H1 (cell line): ENCODE results near the gene PFKP. TPM values are rescaled to one million over a fixed set of nuclear protein-coding genes. Genes with fewer than 3 reads are reported as not detected.

Experiments
- CTCF ChIA-PET: fragments of 300-600 bp; sonication (Branson Sonifier 250); formaldehyde crosslinking; loops from one replicate; lab custom pipeline; 2021; ENCODE audit not compliant: partially characterized antibody; lab: Charles Lee
- POLR2A ChIA-PET: fragments of 300-600 bp; sonication (Branson Sonifier 250); formaldehyde crosslinking; loops from one replicate; lab custom pipeline; 2021; ENCODE audit warnings: inconsistent platforms; ENCODE audit not compliant: partially characterized antibody; lab: Charles Lee
- DNase-seq, 2 experiments: peaks; one replicate each; pipeline versions ENCODE4 v3.0.0 to v3.0.0-alpha.2; 2010 to 2022; ENCODE audit warnings: low spot score in 2 of 2, low read depth in 1 of 2, mixed read lengths in 1 of 2
- FAIRE-seq: peaks from 2 replicates; lab custom pipeline; 2011; peaks lifted over from hg19 to GRCh38; lab: Jason Lieb, UNC
- H2AFZ ChIP-seq: 2 replicates; pipeline ENCODE4 v1.8.1; 2012; ENCODE audit warnings: low read length, inconsistent platforms
- H2AK5ac ChIP-seq: 2 replicates; pipeline ENCODE4 v1.6.1; 2013; ENCODE audit warnings: low read depth, low read length
- H2BK120ac ChIP-seq: replicated peaks from 2 replicates; pipeline ENCODE3; 2013; ENCODE audit warnings: low read depth, low read length, inconsistent platforms
- H2BK12ac ChIP-seq: 2 replicates; pipeline ENCODE4 v1.6.1; 2013; ENCODE audit warnings: low read depth, low read length
- H2BK15ac ChIP-seq: 2 replicates; pipeline ENCODE4 v1.6.1; 2013; ENCODE audit warnings: low read length
- H2BK20ac ChIP-seq: 2 replicates; pipeline ENCODE4 v1.6.1; 2013; ENCODE audit warnings: low read length
- H2BK5ac ChIP-seq: 2 replicates; pipeline ENCODE4 v1.6.1; 2013; ENCODE audit warnings: low read depth, low read length
- H3K14ac ChIP-seq: 2 replicates; pipeline ENCODE4 v1.6.1; 2013; ENCODE audit warnings: inconsistent platforms; ENCODE audit not compliant: insufficient read length
- H3K18ac ChIP-seq: 2 replicates; pipeline ENCODE4 v1.6.1; 2013; ENCODE audit warnings: low read length; ENCODE audit errors: extremely low read depth
- H3K23ac ChIP-seq: 2 replicates; pipeline ENCODE4 v1.6.1; 2013; ENCODE audit warnings: inconsistent platforms; ENCODE audit not compliant: insufficient read length
- H3K23me2 ChIP-seq: 2 replicates; pipeline ENCODE4 v1.6.1; 2013; ENCODE audit warnings: low read depth, low read length
- H3K27ac ChIP-seq: 2 replicates; pipeline ENCODE4 v1.6.1; 2011; ENCODE audit warnings: low read depth, low read length, inconsistent platforms
- H3K27me3 ChIP-seq, 4 experiments: replicated peaks in 1 of 4; 1 replicate in 1 of 4; 2 replicates in 3 of 4; pipeline versions ENCODE4 v1.6.1 to v1.8.1; 2011 to 2013; ENCODE audit warnings: low read length in 3 of 4, mild to moderate bottlenecking in 3 of 4, inconsistent platforms in 2 of 4, mixed read lengths in 2 of 4, moderate library complexity in 1 of 4; ENCODE audit not compliant: control insufficient read depth in 3 of 4, insufficient read depth in 3 of 4; ENCODE audit errors: extremely low read depth in 1 of 4
- H3K36me3 ChIP-seq, 4 experiments: 2 replicates each; pipeline versions ENCODE4 v1.6.1 to v1.8.1; 2011 to 2013; ENCODE audit warnings: mild to moderate bottlenecking in 4 of 4, low read length in 3 of 4, moderate library complexity in 2 of 4, control low read depth in 1 of 4, inconsistent platforms in 1 of 4; ENCODE audit not compliant: insufficient read depth in 4 of 4, control insufficient read depth in 2 of 4
- H3K4ac ChIP-seq: replicated peaks from 2 replicates; pipeline ENCODE3; 2013; ENCODE audit warnings: low read length, low read depth, mixed read lengths, inconsistent platforms; ENCODE audit not compliant: insufficient read length
- H3K4me1 ChIP-seq, 4 experiments: replicated peaks in 1 of 4; 1 replicate in 1 of 4; 2 replicates in 3 of 4; pipeline versions ENCODE4 v1.6.1 to v1.8.1; 2011 to 2013; ENCODE audit warnings: low read length in 3 of 4, inconsistent platforms in 2 of 4, mixed read lengths in 1 of 4; ENCODE audit not compliant: insufficient read depth in 4 of 4, control insufficient read depth in 3 of 4
- H3K4me2 ChIP-seq, 2 experiments: 2 replicates each; pipeline versions ENCODE4 v1.6.1 to v1.8.1; 2011 to 2013; ENCODE audit warnings: low read depth in 2 of 2, low read length in 2 of 2, control low read depth in 1 of 2, inconsistent platforms in 1 of 2, mild to moderate bottlenecking in 1 of 2; ENCODE audit not compliant: insufficient read depth in 1 of 2
- H3K4me3 ChIP-seq, 4 experiments: fragments of 200-600, 300-600 bp in 1 of 4; sonication (generic), shearing (Covaris generic), sonication (Bioruptor Twin) in 1 of 4; 2 replicates each; pipeline versions ENCODE4 v1.5.1 to v1.8.1; 2011 to 2016; ENCODE audit warnings: low read length in 4 of 4, low read depth in 3 of 4, control low read depth in 2 of 4, inconsistent platforms in 2 of 4, mild to moderate bottlenecking in 2 of 4, mixed read lengths in 1 of 4, moderate library complexity in 1 of 4; ENCODE audit not compliant: insufficient read depth in 2 of 4; ENCODE audit errors: extremely low read depth in 1 of 4
- H3K56ac ChIP-seq: replicated peaks from 2 replicates; pipeline ENCODE3; 2013; ENCODE audit warnings: low read depth, mild to moderate bottlenecking, mixed read lengths, low read length, inconsistent platforms; ENCODE audit not compliant: insufficient read length
- H3K79me1 ChIP-seq: 2 replicates; pipeline ENCODE4 v1.6.1; 2013; ENCODE audit warnings: low read depth, low read length, control low read depth
- H3K79me2 ChIP-seq, 2 experiments: 2 replicates each; pipeline versions ENCODE4 v1.6.1 to v1.8.1; 2012 to 2013; ENCODE audit warnings: low read length in 2 of 2, mild to moderate bottlenecking in 2 of 2, inconsistent platforms in 1 of 2; ENCODE audit not compliant: insufficient read depth in 2 of 2, control insufficient read depth in 1 of 2
- H3K9ac ChIP-seq, 4 experiments: replicated peaks in 1 of 4; 1 replicate in 1 of 4; 2 replicates in 3 of 4; pipeline versions ENCODE4 v1.6.1 to v1.8.1; 2011 to 2013; ENCODE audit warnings: low read depth in 3 of 4, low read length in 3 of 4, control low read depth in 2 of 4, mild to moderate bottlenecking in 2 of 4, moderate library complexity in 2 of 4, inconsistent platforms in 1 of 4; ENCODE audit errors: extremely low read depth in 1 of 4
- H3K9me3 ChIP-seq, 2 experiments: 2 replicates each; pipeline versions ENCODE4 v1.6.1 to v1.8.1; 2012 to 2013; ENCODE audit warnings: mild to moderate bottlenecking in 2 of 2, moderate library complexity in 2 of 2, control low read depth in 1 of 2, inconsistent platforms in 1 of 2, low read depth in 1 of 2, low read length in 1 of 2, mixed read lengths in 1 of 2; ENCODE audit not compliant: insufficient read depth in 2 of 2
- H4K20me1 ChIP-seq, 2 experiments: replicated peaks in 1 of 2; 2 replicates each; pipeline versions ENCODE3 to v1.8.1; 2011 to 2013; ENCODE audit warnings: inconsistent platforms in 2 of 2, low read length in 2 of 2, mild to moderate bottlenecking in 1 of 2; ENCODE audit not compliant: insufficient read depth in 2 of 2, control insufficient read depth in 1 of 2
- H4K5ac ChIP-seq: 2 replicates; pipeline ENCODE4 v1.6.1; 2013; ENCODE audit warnings: low read length, low read depth, mixed read lengths, inconsistent platforms; ENCODE audit not compliant: insufficient read length
- H4K8ac ChIP-seq: 2 replicates; pipeline ENCODE4 v1.8.0; 2013; ENCODE audit warnings: mild to moderate bottlenecking, moderate library complexity, low read length, inconsistent platforms; ENCODE audit not compliant: insufficient read depth; ENCODE audit errors: extremely low read depth
- H4K91ac ChIP-seq: replicated peaks from 2 replicates; pipeline ENCODE3; 2013; ENCODE audit warnings: low read length, mixed read lengths, inconsistent platforms; ENCODE audit not compliant: insufficient read length
- BACH1 ChIP-seq: IDR thresholded peaks from 2 replicates; pipeline ENCODE4 v1.6.1; 2012; ENCODE audit warnings: low read length, improper control_type of control experiment
- CREB1 ChIP-seq: IDR thresholded peaks from 2 replicates; pipeline ENCODE4 v1.6.1; 2012; ENCODE audit warnings: inconsistent platforms
- E2F6 ChIP-seq: IDR thresholded peaks from 2 replicates; pipeline ENCODE4 v1.6.1; 2012; ENCODE audit warnings: inconsistent platforms
- WGBS, 2 experiments: shearing (Covaris generic) in 1 of 2; methylation state at CpG; one replicate each; pipeline versions ENCODE4 v1.1.6 to v1.1.7; 2013 to 2015; ENCODE audit warnings: low lambda C conversion rate in 2 of 2, mixed read lengths in 2 of 2, inconsistent platforms in 1 of 2, low coverage in 1 of 2, missing lambda C conversion rate in 1 of 2; ENCODE audit not compliant: insufficient replicate concordance in 2 of 2, insufficient coverage in 1 of 2, insufficient read length in 1 of 2; ENCODE audit errors: extremely low coverage in 1 of 2, missing lambda C conversion rate in 1 of 2; 5-methylcytosine and 5-hydroxymethylcytosine counted together
- polyA plus RNA-seq, 7 experiments: library from polyadenylated mRNA; depleted of rRNA in 3 of 7; stranded (reverse) in 5 of 7; unstranded in 2 of 7; fragments of >200 nt in 5 of 7; fragments of 200-250 nt in 2 of 7; gene quantifications; 1 replicate in 5 of 7; 2 replicates in 1 of 7; 4 replicates in 1 of 7; pipeline versions ENCODE4 v1.2.1 to v1.2.3, GENCODE V29; 2011 to 2013; ENCODE audit warnings: missing spikeins in 2 of 7, mixed read lengths in 2 of 7
- total RNA-seq: library from RNA; stranded (reverse); fragmentation: NEBNext Ultra II Directional; extraction: Animal tissue kit (Norgen Biotek cat#: 25700); gene quantifications from 2 replicates; pipeline ENCODE4 v1.2.1, GENCODE V29; 2021

PFKP gene
- total and polyA plus RNA-seq, 2 of the 8 experiments (the other 6 are each of a cell fraction or from before 2014, with no cell fraction given) = 51.2 to 128 TPM

- Histone ChIP-seq H2AFZ (peak overlapping the region; percentile 72; the same call in 1 of the 2 replicates), H3K23ac (no peak overlapping the region), H3K23me2 (peaks cover 18% of the 10 kb centered on the region; the same call in 1 of the 2 replicates), H3K27me3 (peaks cover 0 to 15% (median 12%) of the 10 kb centered on the region in 4 experiments; a peak in 6 of 7 replicates), H4K20me1 (peaks cover 1 to 11% of the 10 kb centered on the region in 2 experiments), H3K27ac (no peak overlapping the region), H3K4me1 (peaks cover 0 to 9% (median 3%) of the 10 kb centered on the region in 4 experiments; a peak in 2 of 7 replicates), H4K5ac (no peak overlapping the region), H3K4ac (no peak overlapping the region), H2AK5ac (no peak overlapping the region), H2BK5ac (no peak overlapping the region; the same call in 1 of the 2 replicates), H3K4me3 (peak overlapping the region; percentile 49 to 100 (median 75)), H2BK20ac (no peak overlapping the region), H2BK120ac (no peak overlapping the region), H3K9me3 (no peaks in the 10 kb centered on the region), H3K56ac (no peak overlapping the region), H4K8ac (no peak overlapping the region), H3K4me2 (peak overlapping the region; percentile 88 to 94), H4K91ac (no peak overlapping the region), H2BK12ac (peak overlapping the region; percentile 39; the same call in 1 of the 2 replicates), H2BK15ac (no peak overlapping the region), H3K14ac (no peak overlapping the region), H3K36me3 (peaks cover 0 to 14% (median 2%) of the 10 kb centered on the region in 4 experiments; a peak in 4 of 8 replicates), H3K79me2 (peaks cover 19 to 28% of the 10 kb centered on the region in 2 experiments), H3K9ac (no peak overlapping the region), H3K18ac (peak overlapping the region; percentile 7; the same call in 1 of the 2 replicates), H3K79me1 (peaks cover 6% of the 10 kb centered on the region)
- POLR2A ChIA-PET = interaction anchor here (0.7 to 3.0 kb wide), 3 partner anchors 10 to 19 kb away, joined by 3 to 18 read pairs (median 4); no protein-coding TSS in a partner anchor
- 5% methylated on average over 32 of the region's 71 CpGs; no CpG with 5 or more reads in 1 of the 2 experiments for WGBS, 2 experiments
- DNase-seq = no peak
- FAIRE-seq = no peak
- CTCF ChIA-PET = interaction anchor here (0.6 kb wide), 1 partner anchor 1958 kb away, joined by 3 read pairs; no protein-coding TSS in a partner anchor
- TF ChIP-seq E2F6 (0 out of 2 replicates have a peak, but pooled peaks have one; percentile 35), CREB1 (no peak), BACH1 (peak; percentile 38; the same call in 1 of the 2 replicates)
Measured at GRCh38 chr10:3066317-3067117, 831 bp upstream of the PFKP start.
